GM12878 (cell line): ENCODE data around the gene GDF11. TPM values are rescaled to one million over a fixed set of nuclear protein-coding genes. Genes with fewer than 3 reads are reported as not detected.

Source experiments
- ATF7 ChIP-seq: fragments of 450-650 bp; IDR thresholded peaks from 2 replicates; pipeline ENCODE4 v1.6.1; 2016; ENCODE audit warnings: low read depth, mild to moderate bottlenecking
- BMI1 ChIP-seq: fragments of 450-650 bp; IDR thresholded peaks from 2 replicates; pipeline ENCODE4 v1.6.1; 2016; ENCODE audit warnings: mild to moderate bottlenecking, moderate library complexity, borderline replicate concordance
- CREB1 ChIP-seq: IDR thresholded peaks from 2 replicates; pipeline ENCODE4 v1.6.1; 2012; ENCODE audit warnings: low read depth, mild to moderate bottlenecking, inconsistent platforms
- CREM ChIP-seq: IDR thresholded peaks from 2 replicates; pipeline ENCODE4 v1.6.1; 2014; ENCODE audit warnings: antibody characterized with exemption, low read depth
- KDM1A ChIP-seq: fragments of 200-600 bp; sonication (generic); IDR thresholded peaks from 2 replicates; pipeline ENCODE4 v1.6.1; 2016; ENCODE audit warnings: borderline replicate concordance
- MLLT1 ChIP-seq: fragments of 450-650 bp; IDR thresholded peaks from 2 replicates; pipeline ENCODE4 v1.6.1; 2016; ENCODE audit warnings: mild to moderate bottlenecking
- MTA2 ChIP-seq: fragments of 450-650 bp; IDR thresholded peaks from 2 replicates; pipeline ENCODE4 v1.6.1; 2016; ENCODE audit warnings: low read depth, mild to moderate bottlenecking, moderate library complexity
- NBN ChIP-seq: fragments of 450-650 bp; IDR thresholded peaks from 2 replicates; pipeline ENCODE4 v1.6.1; 2016
- SMAD1 ChIP-seq: fragments of 450-650 bp; IDR thresholded peaks from 2 replicates; pipeline ENCODE4 v1.6.1; 2018; ENCODE audit warnings: mild to moderate bottlenecking, low read depth; ENCODE audit not compliant: partially characterized antibody
- TBL1XR1 ChIP-seq: IDR thresholded peaks from 2 replicates; pipeline ENCODE4 v1.6.1; 2012; ENCODE audit warnings: low read depth, low read length, improper control_type of control experiment
- polyA plus RNA-seq, 11 experiments: library from polyadenylated mRNA; depleted of rRNA in 4 of 11; unstranded in 6 of 11; stranded (reverse) in 5 of 11; fragments of >200 nt; fragmentation: Nextera tagmentation in 4 of 11; fragmentation: Illumina TruSeq in 1 of 11; extraction: Ambion mirVana in 4 of 11; extraction: Trizol in 1 of 11; gene quantifications; 1 replicate in 1 of 11; 2 replicates in 10 of 11; pipeline versions ENCODE4 v1.2.1 to v1.2.3, GENCODE V29; 2011 to 2016; ENCODE audit warnings: inconsistent platforms in 2 of 11, missing spikeins in 2 of 11, low read depth in 1 of 11
- total RNA-seq, 4 experiments: library from RNA; depleted of rRNA in 3 of 4; stranded (reverse); fragments of >200 nt in 3 of 4; fragmentation: Illumina TruSeq in 1 of 4; extraction: Trizol in 1 of 4; gene quantifications; 2 replicates each; pipeline versions ENCODE4 v1.2.1 to v1.2.3, GENCODE V29; 2013 to 2021
- TF ChIP-seq, protein P1 (sequence below): fragments of 450-650 bp; IDR thresholded peaks from 2 replicates; pipeline ENCODE4 v1.6.1; 2017; ENCODE audit warnings: low read depth, mild to moderate bottlenecking, moderate library complexity
- TF ChIP-seq, protein P2 (sequence below): IDR thresholded peaks from 2 replicates; pipeline ENCODE4 v1.6.1; 2011; ENCODE audit warnings: mild to moderate bottlenecking, low read depth, low read length, moderate library complexity; ENCODE audit not compliant: insufficient replicate concordance

The GDF11 gene
- total and polyA plus RNA-seq, 10 of the 15 experiments (the other 5 are each of a cell fraction or from before 2014, with no cell fraction given), result 0.83 to 15.4 (median 4.3) TPM

DNA sequence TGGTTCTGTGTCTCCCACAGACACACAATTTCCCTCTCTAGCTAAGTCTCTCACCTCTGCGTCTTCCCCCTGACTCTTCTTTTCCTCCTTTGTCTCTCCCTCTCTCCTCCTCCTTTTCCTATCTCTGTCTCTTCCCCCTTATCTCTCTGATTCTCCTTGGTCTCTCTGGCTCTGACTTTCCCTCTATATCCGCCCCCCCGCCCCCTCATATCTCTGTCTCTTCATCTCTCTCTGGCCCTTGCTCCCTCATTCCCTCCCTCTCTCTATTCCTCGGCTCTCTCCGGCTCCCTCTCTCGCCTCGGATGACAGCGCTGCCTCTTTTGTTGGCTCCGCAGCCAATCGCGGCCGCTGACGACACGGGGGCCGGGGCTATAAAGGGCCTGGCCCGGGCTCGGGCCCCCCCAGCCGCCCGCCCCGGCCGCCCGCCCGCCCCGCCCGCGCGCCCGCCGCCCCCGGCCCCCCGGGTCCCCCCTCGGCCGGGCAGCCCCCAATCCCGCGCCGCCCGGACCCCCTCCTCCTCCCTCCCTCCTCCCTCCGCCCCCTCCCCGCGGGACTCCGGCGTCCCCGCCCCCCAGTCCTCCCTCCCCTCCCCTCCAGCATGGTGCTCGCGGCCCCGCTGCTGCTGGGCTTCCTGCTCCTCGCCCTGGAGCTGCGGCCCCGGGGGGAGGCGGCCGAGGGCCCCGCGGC is at the start of gene GDF11 (continued):
- TF ChIP-seq TBL1XR1, result no peak
- peak; percentile 69 for TF ChIP-seq SMAD1
- TF ChIP-seq ATF7, result peak; percentile 30; the same call in 1 of the 2 replicates
- peak; percentile 39; the same call in 1 of the 2 replicates for TF ChIP-seq CREM
- TF ChIP-seq NBN, result peak; percentile 86
- TF ChIP-seq, protein P1, sequence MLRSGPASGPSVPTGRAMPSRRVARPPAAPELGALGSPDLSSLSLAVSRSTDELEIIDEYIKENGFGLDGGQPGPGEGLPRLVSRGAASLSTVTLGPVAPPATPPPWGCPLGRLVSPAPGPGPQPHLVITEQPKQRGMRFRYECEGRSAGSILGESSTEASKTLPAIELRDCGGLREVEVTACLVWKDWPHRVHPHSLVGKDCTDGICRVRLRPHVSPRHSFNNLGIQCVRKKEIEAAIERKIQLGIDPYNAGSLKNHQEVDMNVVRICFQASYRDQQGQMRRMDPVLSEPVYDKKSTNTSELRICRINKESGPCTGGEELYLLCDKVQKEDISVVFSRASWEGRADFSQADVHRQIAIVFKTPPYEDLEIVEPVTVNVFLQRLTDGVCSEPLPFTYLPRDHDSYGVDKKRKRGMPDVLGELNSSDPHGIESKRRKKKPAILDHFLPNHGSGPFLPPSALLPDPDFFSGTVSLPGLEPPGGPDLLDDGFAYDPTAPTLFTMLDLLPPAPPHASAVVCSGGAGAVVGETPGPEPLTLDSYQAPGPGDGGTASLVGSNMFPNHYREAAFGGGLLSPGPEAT, result peak; percentile 59; the same call in 1 of the 2 replicates
- TF ChIP-seq MTA2, result peak; percentile 46; the same call in 1 of the 2 replicates
- 0 out of 2 replicates have a peak, but pooled peaks have one; percentile 57 for TF ChIP-seq CREB1
- no peak for TF ChIP-seq KDM1A
- TF ChIP-seq BMI1, result peak; percentile 51; the same call in 1 of the 2 replicates
- TF ChIP-seq, protein P2, sequence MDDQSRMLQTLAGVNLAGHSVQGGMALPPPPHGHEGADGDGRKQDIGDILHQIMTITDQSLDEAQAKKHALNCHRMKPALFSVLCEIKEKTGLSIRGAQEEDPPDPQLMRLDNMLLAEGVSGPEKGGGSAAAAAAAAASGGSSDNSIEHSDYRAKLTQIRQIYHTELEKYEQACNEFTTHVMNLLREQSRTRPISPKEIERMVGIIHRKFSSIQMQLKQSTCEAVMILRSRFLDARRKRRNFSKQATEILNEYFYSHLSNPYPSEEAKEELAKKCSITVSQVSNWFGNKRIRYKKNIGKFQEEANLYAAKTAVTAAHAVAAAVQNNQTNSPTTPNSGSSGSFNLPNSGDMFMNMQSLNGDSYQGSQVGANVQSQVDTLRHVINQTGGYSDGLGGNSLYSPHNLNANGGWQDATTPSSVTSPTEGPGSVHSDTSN, result no peak
- peak; percentile 67 for TF ChIP-seq MLLT1
